ENCODE data around the gene ANKS1A.

- TF ChIP-seq CTCF (IDR thresholded peaks at IDR 0.05) = no peak
- TF ChIP-seq POLR2A (IDR thresholded peaks at IDR 0.05) = no peak
These were observed 165.2 kb downstream of the ANKS1A start for GRCh38 chr6:35054106-35054742.

Data from ovary (tissue), 3 donors.